Stimulated activated CD4-positive, alpha-beta T cell treated with anti-CD3 and anti-CD28 coated beads, Interleukin-4, amount 100 ng/mL, for 24 hours (primary cell): ENCODE data around the gene GPR84.

Experiments used
- DNase-seq: peaks from one replicate; pipeline ENCODE4 v3.0.0-alpha.2; 2020

Gene GPR84

GRCh38 chr12:54321363-54321762 lies 42.9 kb downstream of the GPR84 start:
- DNase-seq = no peak
